Astrocyte of the cerebellum (primary cell): ENCODE results near the gene SPRY4.

ENCODE experiments used
- DNase-seq: peaks from one replicate; pipeline ENCODE4 v3.0.0-alpha.2; 2011; ENCODE audit warnings: low read depth
- H3K4me3 ChIP-seq: 2 replicates; pipeline ENCODE4 v1.5.1; 2011; ENCODE audit warnings: mild to moderate bottlenecking, low read depth, low read length, moderate library complexity
- in situ Hi-C: cut with HindIII; loops from 2 replicates; pipeline ENCODE4 v1.10.0; 2017; ENCODE audit warnings: low sequenced_read_pairs
- TF ChIP-seq, protein P1 (sequence below): IDR thresholded peaks from 2 replicates; pipeline ENCODE4 v1.5.1; 2012; ENCODE audit warnings: low read length, low read depth, moderate library complexity, mild to moderate bottlenecking; ENCODE audit errors: missing control alignments

SPRY4 gene

DNA sequence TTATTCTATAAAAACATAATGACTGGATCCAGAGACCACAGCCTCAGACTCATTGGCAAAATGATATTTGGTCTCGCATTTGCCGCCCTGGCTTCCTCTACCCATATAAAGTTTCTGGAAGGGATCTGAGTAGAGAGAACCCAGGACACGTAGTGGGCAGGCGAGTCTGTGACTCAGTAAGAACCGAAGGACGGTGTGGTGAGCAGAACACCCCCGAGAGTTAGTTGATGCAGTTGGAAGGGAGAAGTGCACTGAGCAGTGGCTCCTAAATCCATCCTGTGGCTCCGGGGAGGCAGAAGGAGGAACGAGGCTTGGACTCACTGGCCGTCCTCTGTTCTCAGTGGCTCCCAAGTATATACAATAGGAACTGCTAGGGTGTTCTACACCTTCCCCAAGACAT is 11.5 kb downstream of the SPRY4 start:
- in situ Hi-C loops: loop anchor here (25.0 kb wide), 1 partner anchor 224 kb away; no protein-coding TSS in a partner anchor
- no peak for DNase-seq
- no peak overlapping the region for H3K4me3 ChIP-seq
- TF ChIP-seq, protein P1, sequence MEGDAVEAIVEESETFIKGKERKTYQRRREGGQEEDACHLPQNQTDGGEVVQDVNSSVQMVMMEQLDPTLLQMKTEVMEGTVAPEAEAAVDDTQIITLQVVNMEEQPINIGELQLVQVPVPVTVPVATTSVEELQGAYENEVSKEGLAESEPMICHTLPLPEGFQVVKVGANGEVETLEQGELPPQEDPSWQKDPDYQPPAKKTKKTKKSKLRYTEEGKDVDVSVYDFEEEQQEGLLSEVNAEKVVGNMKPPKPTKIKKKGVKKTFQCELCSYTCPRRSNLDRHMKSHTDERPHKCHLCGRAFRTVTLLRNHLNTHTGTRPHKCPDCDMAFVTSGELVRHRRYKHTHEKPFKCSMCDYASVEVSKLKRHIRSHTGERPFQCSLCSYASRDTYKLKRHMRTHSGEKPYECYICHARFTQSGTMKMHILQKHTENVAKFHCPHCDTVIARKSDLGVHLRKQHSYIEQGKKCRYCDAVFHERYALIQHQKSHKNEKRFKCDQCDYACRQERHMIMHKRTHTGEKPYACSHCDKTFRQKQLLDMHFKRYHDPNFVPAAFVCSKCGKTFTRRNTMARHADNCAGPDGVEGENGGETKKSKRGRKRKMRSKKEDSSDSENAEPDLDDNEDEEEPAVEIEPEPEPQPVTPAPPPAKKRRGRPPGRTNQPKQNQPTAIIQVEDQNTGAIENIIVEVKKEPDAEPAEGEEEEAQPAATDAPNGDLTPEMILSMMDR: no peak

DNA sequence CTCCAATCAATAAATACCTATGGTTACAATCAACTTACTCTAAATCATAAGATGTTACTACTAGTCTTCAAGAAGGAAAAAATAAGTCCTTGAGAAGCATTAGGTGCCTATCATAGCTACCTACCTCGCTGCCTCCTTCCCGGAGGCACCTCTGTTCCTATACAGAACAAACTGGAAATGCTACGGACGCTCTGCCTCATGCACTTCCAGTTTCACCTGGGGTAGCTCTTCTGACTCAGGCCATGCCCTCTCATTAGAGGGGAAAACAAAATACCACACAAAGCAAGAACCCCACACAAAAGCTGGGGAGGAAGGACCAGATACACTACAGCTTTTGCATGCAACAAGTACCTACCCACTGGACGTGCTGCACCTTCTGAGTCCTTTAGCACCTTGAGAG is 12.4 kb downstream of the SPRY4 start:
- H3K4me3 ChIP-seq: no peak overlapping the region
- TF ChIP-seq, protein P1: no peak
- in situ Hi-C loops: loop anchor here (25.0 kb wide), 1 partner anchor 225 kb away; no protein-coding TSS in a partner anchor
- no peak for DNase-seq

GRCh38 chr5:142311725-142312124 is 13.1 kb downstream of the SPRY4 start:
- in situ Hi-C loops: loop anchor here (25.0 kb wide), 1 partner anchor 226 kb away; no protein-coding TSS in a partner anchor
- no peak for DNase-seq
- H3K4me3 ChIP-seq: no peak overlapping the region
- TF ChIP-seq, protein P1: no peak

- in situ Hi-C loops: loop anchor here (25.0 kb wide), 1 partner anchor 226 kb away; no protein-coding TSS in a partner anchor
- DNase-seq: no peak
- no peak overlapping the region for H3K4me3 ChIP-seq
- TF ChIP-seq, protein P1: no peak
Measured at GRCh38 chr5:142310803-142311202, 14.0 kb downstream of the SPRY4 start.

DNA sequence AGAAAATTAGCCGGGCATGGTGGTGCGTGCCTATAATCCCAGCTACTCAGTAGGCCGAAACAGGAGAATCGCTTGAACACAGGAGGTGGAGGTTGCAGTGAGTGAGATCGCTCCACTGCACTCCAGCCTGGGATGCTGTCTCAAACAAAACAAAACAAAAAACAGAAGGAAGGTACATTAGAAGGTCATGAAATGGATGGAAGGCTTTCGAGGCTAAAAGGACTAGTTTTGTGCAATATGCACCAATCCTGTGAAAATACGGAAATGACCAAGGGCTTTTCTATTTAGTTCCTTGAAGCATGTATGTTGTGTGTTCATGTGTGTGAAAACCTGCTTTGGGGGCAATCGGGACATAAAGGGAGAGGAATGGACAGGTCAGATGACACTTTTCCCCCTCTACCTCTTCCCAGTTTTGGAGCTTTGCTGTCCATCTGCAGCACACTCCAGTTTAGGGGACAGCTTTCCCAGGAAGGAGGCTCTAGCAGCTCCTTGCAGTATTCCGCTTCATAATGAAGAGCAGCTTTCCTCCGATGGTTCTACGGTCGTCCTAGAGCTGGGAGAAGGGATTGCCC is 15.0 kb downstream of the SPRY4 start:
- TF ChIP-seq, protein P1: no peak
- in situ Hi-C loops: loop anchor here (25.0 kb wide), 1 partner anchor 227 kb away; no protein-coding TSS in a partner anchor
- H3K4me3 ChIP-seq: no peak overlapping the region
- DNase-seq: no peak

- no peak for DNase-seq
- in situ Hi-C loops: loop anchor here (25.0 kb wide), 1 partner anchor 229 kb away; no protein-coding TSS in a partner anchor
- TF ChIP-seq, protein P1: no peak
- H3K4me3 ChIP-seq: no peak overlapping the region
Measured at GRCh38 chr5:142308358-142308757, 16.5 kb downstream of the SPRY4 start.
